Trophoblast cell (in vitro differentiated cells and primary cell): ENCODE data around the gene RASAL2.

ENCODE experiments used
- DNase-seq, 2 donors: peaks; one replicate each; pipeline ENCODE4 v3.0.0-alpha.2; 2016
- H2AFZ ChIP-seq: 2 replicates; pipeline ENCODE4 v1.6.1; 2013; ENCODE audit warnings: low read length, moderate library complexity, mild to moderate bottlenecking; ENCODE audit not compliant: insufficient read depth, poor library complexity
- H2AK5ac ChIP-seq: 2 replicates; pipeline ENCODE4 v1.6.1; 2013; ENCODE audit warnings: mild to moderate bottlenecking, low read length
- H2BK120ac ChIP-seq: 2 replicates; pipeline ENCODE4 v1.6.1; 2013; ENCODE audit warnings: low read length, mild to moderate bottlenecking, moderate library complexity; ENCODE audit not compliant: insufficient read depth, poor library complexity
- H2BK12ac ChIP-seq: 2 replicates; pipeline ENCODE4 v1.6.1; 2013; ENCODE audit warnings: mild to moderate bottlenecking, low read length, moderate library complexity
- H2BK5ac ChIP-seq: 2 replicates; pipeline ENCODE4 v1.6.1; 2013; ENCODE audit warnings: low read length, low read depth, moderate library complexity, mild to moderate bottlenecking; ENCODE audit not compliant: poor library complexity
- H3K14ac ChIP-seq: 2 replicates; pipeline ENCODE4 v1.6.1; 2013; ENCODE audit warnings: mild to moderate bottlenecking, low read length
- H3K18ac ChIP-seq: 2 replicates; pipeline ENCODE4 v1.6.1; 2013; ENCODE audit warnings: mild to moderate bottlenecking, low read length
- H3K23ac ChIP-seq: 2 replicates; pipeline ENCODE4 v1.6.1; 2013; ENCODE audit warnings: low read length
- H3K27ac ChIP-seq: 2 replicates; pipeline ENCODE4 v1.5.1; 2013; ENCODE audit warnings: low read depth, mild to moderate bottlenecking, inconsistent platforms, low read length, moderate library complexity
- H3K27me3 ChIP-seq: 2 replicates; pipeline ENCODE4 v1.6.1; 2013; ENCODE audit warnings: inconsistent platforms, mild to moderate bottlenecking, low read length, moderate library complexity; ENCODE audit not compliant: insufficient read depth
- H3K36me3 ChIP-seq, 2 experiments: 1 replicate in 1 of 2; 2 replicates in 1 of 2; pipeline ENCODE4 v1.6.1; 2013; ENCODE audit warnings: low read length in 2 of 2, mild to moderate bottlenecking in 2 of 2, moderate library complexity in 1 of 2; ENCODE audit not compliant: insufficient read depth in 2 of 2, control insufficient read depth in 1 of 2
- H3K4ac ChIP-seq: 2 replicates; pipeline ENCODE4 v1.6.1; 2013; ENCODE audit warnings: low read depth, mild to moderate bottlenecking, low read length, moderate library complexity
- H3K4me1 ChIP-seq, 2 experiments: 1 replicate in 1 of 2; 2 replicates in 1 of 2; pipeline ENCODE4 v1.6.1; 2013; ENCODE audit warnings: low read length in 2 of 2, mild to moderate bottlenecking in 2 of 2, moderate library complexity in 1 of 2; ENCODE audit not compliant: insufficient read depth in 2 of 2, control insufficient read depth in 1 of 2
- H3K4me2 ChIP-seq: 2 replicates; pipeline ENCODE4 v1.6.1; 2013; ENCODE audit warnings: inconsistent platforms, mild to moderate bottlenecking, low read length, moderate library complexity
- H3K4me3 ChIP-seq: 2 replicates; pipeline ENCODE4 v1.5.1; 2013; ENCODE audit warnings: mild to moderate bottlenecking, low read depth, low read length, inconsistent platforms
- H3K79me1 ChIP-seq: one replicate; pipeline ENCODE4 v1.6.1; 2013; ENCODE audit warnings: low read length
- H3K79me2 ChIP-seq: 2 replicates; pipeline ENCODE4 v1.6.1; 2013; ENCODE audit warnings: low read length, mild to moderate bottlenecking; ENCODE audit not compliant: control insufficient read depth, insufficient read depth, poor library complexity
- H3K9ac ChIP-seq: 2 replicates; pipeline ENCODE4 v1.6.1; 2013; ENCODE audit warnings: mild to moderate bottlenecking, low read length
- H3K9me3 ChIP-seq: 2 replicates; pipeline ENCODE4 v1.6.1; 2013; ENCODE audit warnings: low read depth, mild to moderate bottlenecking, control low read depth, inconsistent platforms, low read length; ENCODE audit not compliant: insufficient read depth
- H4K12ac ChIP-seq: 2 replicates; pipeline ENCODE4 v1.6.1; 2013; ENCODE audit warnings: low read depth, mild to moderate bottlenecking, low read length, moderate library complexity
- H4K8ac ChIP-seq: 2 replicates; pipeline ENCODE4 v1.6.1; 2013; ENCODE audit warnings: low read depth, mild to moderate bottlenecking, low read length, moderate library complexity
- H4K91ac ChIP-seq: one replicate; pipeline ENCODE4 v1.6.1; 2013; ENCODE audit warnings: low read depth, mild to moderate bottlenecking, low read length, moderate library complexity
- WGBS: extraction: QIAGEN DNeasy Blood & Tissue Kit; methylation state at CpG from one replicate; pipeline ENCODE4 v1.1.7; 2013; ENCODE audit warnings: missing lambda C conversion rate; ENCODE audit not compliant: insufficient read length, insufficient coverage; ENCODE audit errors: extremely low coverage; 5-methylcytosine and 5-hydroxymethylcytosine counted together

RASAL2 gene

GRCh38 chr1:178504286-178504685, 410.4 kb downstream of the RASAL2 start:
- no peak overlapping the region for H3K4ac ChIP-seq
- no peaks in the 10 kb centered on the region for H3K79me1 ChIP-seq
- no peak overlapping the region for H2BK12ac ChIP-seq
- no peak overlapping the region for H4K8ac ChIP-seq
- H3K14ac ChIP-seq: no peak overlapping the region
- no peaks in the 10 kb centered on the region for H3K27me3 ChIP-seq
- no peak overlapping the region for H3K23ac ChIP-seq
- H3K27ac ChIP-seq: no peak overlapping the region
- no peak overlapping the region for H4K12ac ChIP-seq
- H3K79me2 ChIP-seq: no peaks in the 10 kb centered on the region
- no peaks in the 10 kb centered on the region for H3K36me3 ChIP-seq
- no peak overlapping the region for H3K18ac ChIP-seq
- H4K91ac ChIP-seq: no peak overlapping the region
- H3K9me3 ChIP-seq: no peaks in the 10 kb centered on the region
- no peak for DNase-seq
- H3K4me3 ChIP-seq: no peak overlapping the region
- no peak overlapping the region for H2AFZ ChIP-seq
- WGBS: no CpG with 5 or more reads among the region's 4 CpGs
- H3K4me2 ChIP-seq: no peak overlapping the region
- H2AK5ac ChIP-seq: no peak overlapping the region
- no peak overlapping the region for H3K9ac ChIP-seq
- H2BK5ac ChIP-seq: no peak overlapping the region
- no peak overlapping the region for H2BK120ac ChIP-seq
- H3K4me1 ChIP-seq: peaks cover 2 to 3% of the 10 kb centered on the region in 2 experiments

GRCh38 chr1:178506177-178506576, 412.3 kb downstream of the RASAL2 start:
- no peak overlapping the region for H3K23ac ChIP-seq
- H3K36me3 ChIP-seq: no peaks in the 10 kb centered on the region
- no peak overlapping the region for H4K8ac ChIP-seq
- no peak overlapping the region for H3K4me2 ChIP-seq
- H3K14ac ChIP-seq: no peak overlapping the region
- no peak overlapping the region for H3K27ac ChIP-seq
- no peak overlapping the region for H2BK12ac ChIP-seq
- H2AFZ ChIP-seq: no peak overlapping the region
- no peak for DNase-seq
- no peaks in the 10 kb centered on the region for H3K27me3 ChIP-seq
- no peak overlapping the region for H3K4ac ChIP-seq
- H4K91ac ChIP-seq: no peak overlapping the region
- no peaks in the 10 kb centered on the region for H3K79me1 ChIP-seq
- H3K79me2 ChIP-seq: no peaks in the 10 kb centered on the region
- no peak overlapping the region for H3K4me3 ChIP-seq
- H3K9ac ChIP-seq: no peak overlapping the region
- no CpG with 5 or more reads among the region's 6 CpGs for WGBS
- H3K18ac ChIP-seq: no peak overlapping the region
- H2AK5ac ChIP-seq: no peak overlapping the region
- H3K9me3 ChIP-seq: no peaks in the 10 kb centered on the region
- no peak overlapping the region for H4K12ac ChIP-seq
- peaks cover 2 to 3% of the 10 kb centered on the region in 2 experiments for H3K4me1 ChIP-seq
- no peak overlapping the region for H2BK120ac ChIP-seq
- H2BK5ac ChIP-seq: no peak overlapping the region

GRCh38 chr1:178506669-178507068, 412.8 kb downstream of the RASAL2 start:
- H2BK12ac ChIP-seq: no peak overlapping the region
- no peak overlapping the region for H3K23ac ChIP-seq
- no peak overlapping the region for H2BK120ac ChIP-seq
- no CpG with 5 or more reads among the region's 6 CpGs for WGBS
- no peaks in the 10 kb centered on the region for H3K79me1 ChIP-seq
- H2AFZ ChIP-seq: no peak overlapping the region
- peak in 1 of 2 donors; percentile 18 for DNase-seq
- H3K9me3 ChIP-seq: no peaks in the 10 kb centered on the region
- no peak overlapping the region for H3K27ac ChIP-seq
- H4K91ac ChIP-seq: no peak overlapping the region
- no peak overlapping the region for H3K14ac ChIP-seq
- H3K36me3 ChIP-seq: no peaks in the 10 kb centered on the region
- no peak overlapping the region for H3K9ac ChIP-seq
- peaks cover 0 to 3% of the 10 kb centered on the region in 2 experiments for H3K4me1 ChIP-seq
- no peak overlapping the region for H3K4me3 ChIP-seq
- H3K18ac ChIP-seq: no peak overlapping the region
- H4K8ac ChIP-seq: no peak overlapping the region
- H3K27me3 ChIP-seq: no peaks in the 10 kb centered on the region
- no peak overlapping the region for H2AK5ac ChIP-seq
- no peak overlapping the region for H2BK5ac ChIP-seq
- H3K4me2 ChIP-seq: no peak overlapping the region
- H3K79me2 ChIP-seq: no peaks in the 10 kb centered on the region
- no peak overlapping the region for H4K12ac ChIP-seq
- no peak overlapping the region for H3K4ac ChIP-seq

GRCh38 chr1:178509414-178510007, 415.6 kb downstream of the RASAL2 start:
- H2BK12ac ChIP-seq: no peak overlapping the region
- no peak overlapping the region for H2BK120ac ChIP-seq
- no peak overlapping the region for H3K23ac ChIP-seq
- H4K8ac ChIP-seq: no peak overlapping the region
- H3K9ac ChIP-seq: no peak overlapping the region
- H2AFZ ChIP-seq: no peak overlapping the region
- H3K79me1 ChIP-seq: no peaks in the 10 kb centered on the region
- no peaks in the 10 kb centered on the region for H3K79me2 ChIP-seq
- H3K18ac ChIP-seq: no peak overlapping the region
- WGBS: no CpG with 5 or more reads among the region's 5 CpGs
- H2AK5ac ChIP-seq: no peak overlapping the region
- H3K4me1 ChIP-seq: no peaks in the 10 kb centered on the region
- no peaks in the 10 kb centered on the region for H3K27me3 ChIP-seq
- H4K91ac ChIP-seq: no peak overlapping the region
- no peak overlapping the region for H3K14ac ChIP-seq
- H3K4me2 ChIP-seq: no peak overlapping the region
- no peak overlapping the region for H3K27ac ChIP-seq
- no peak for DNase-seq
- H4K12ac ChIP-seq: no peak overlapping the region
- no peaks in the 10 kb centered on the region for H3K9me3 ChIP-seq
- no peak overlapping the region for H3K4ac ChIP-seq
- H3K4me3 ChIP-seq: no peak overlapping the region
- H2BK5ac ChIP-seq: no peak overlapping the region
- H3K36me3 ChIP-seq: no peaks in the 10 kb centered on the region
